Stimulated activated naive CD8-positive, alpha-beta T cell treated with anti-CD3 and anti-CD28 coated beads, Interleukin-15, Interleukin-2, amounts not matched to agents 100 ng/mL and 50 ng/mL, for 24 hours (primary cell): Measurements from ENCODE around the gene RPL28.

Source experiments
- H3K27ac Mint-ChIP-seq: one replicate; pipeline ENCODE4 v1.8.0; 2021; ENCODE audit warnings: mild to moderate bottlenecking, mixed read lengths
- H3K27me3 Mint-ChIP-seq: one replicate; pipeline ENCODE4 v1.8.0; 2021; ENCODE audit warnings: mixed read lengths
- H3K36me3 Mint-ChIP-seq: one replicate; pipeline ENCODE4 v1.8.0; 2021; ENCODE audit warnings: low read depth, mixed read lengths
- H3K4me1 Mint-ChIP-seq: one replicate; pipeline ENCODE4 v1.8.0; 2021; ENCODE audit warnings: low read depth, mixed read lengths
- H3K4me3 Mint-ChIP-seq: one replicate; pipeline ENCODE4 v1.8.0; 2021; ENCODE audit warnings: mild to moderate bottlenecking, mixed read lengths
- H3K9me3 Mint-ChIP-seq: one replicate; pipeline ENCODE4 v1.8.0; 2021; ENCODE audit warnings: mixed read lengths

RPL28 gene

DNA sequence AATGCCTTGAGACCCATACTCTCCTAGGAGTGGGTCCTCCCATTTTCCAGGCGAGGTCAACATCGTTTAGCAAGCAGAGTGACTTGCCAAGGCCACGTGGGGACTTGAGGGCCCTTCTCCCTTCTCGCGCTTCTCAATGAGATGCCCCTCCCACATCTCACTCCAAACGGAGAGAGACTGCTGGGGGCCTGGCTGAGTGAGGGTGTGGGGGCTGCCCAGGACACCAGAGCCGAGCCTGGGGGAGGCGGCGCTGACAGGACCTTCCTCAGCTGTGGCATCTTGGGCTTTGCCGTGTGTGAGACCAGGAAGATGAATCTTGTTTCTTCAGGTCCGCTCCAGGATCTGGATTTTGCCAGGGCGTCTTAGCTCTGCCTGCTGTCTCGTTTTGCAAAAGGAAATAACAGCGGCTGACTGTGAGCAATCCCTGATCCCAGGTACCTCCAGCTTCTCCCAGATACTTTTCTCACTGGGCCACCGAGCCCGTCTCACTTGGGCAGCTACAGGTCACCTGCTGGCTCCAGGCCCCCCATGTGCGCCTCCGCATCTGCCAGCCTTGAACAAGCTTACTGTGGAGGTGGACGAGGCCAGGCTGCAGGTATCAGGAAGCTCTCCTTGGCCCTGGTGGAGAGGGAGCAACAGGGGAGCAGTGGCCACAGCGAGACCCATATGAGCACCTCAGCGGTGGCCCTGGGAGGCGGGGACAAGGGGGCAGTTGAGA lies 37.3 kb upstream of the RPL28 start:
- H3K27ac Mint-ChIP-seq, result no peak overlapping the region
- H3K27me3 Mint-ChIP-seq, result peaks cover 29% of the 10 kb centered on the region
- no peak overlapping the region for H3K4me3 Mint-ChIP-seq
- peaks cover 16% of the 10 kb centered on the region for H3K4me1 Mint-ChIP-seq
- no peaks in the 10 kb centered on the region for H3K9me3 Mint-ChIP-seq
- H3K36me3 Mint-ChIP-seq, result peaks cover 12% of the 10 kb centered on the region

GRCh38 chr19:55350620-55351315 lies 35.0 kb upstream of the RPL28 start:
- Mint-ChIP-seq H3K4me3 (no peak overlapping the region), H3K36me3 (no peaks in the 10 kb centered on the region), H3K9me3 (no peaks in the 10 kb centered on the region), H3K4me1 (peaks cover 24% of the 10 kb centered on the region), H3K27ac (no peak overlapping the region), H3K27me3 (peaks cover 36% of the 10 kb centered on the region)

DNA sequence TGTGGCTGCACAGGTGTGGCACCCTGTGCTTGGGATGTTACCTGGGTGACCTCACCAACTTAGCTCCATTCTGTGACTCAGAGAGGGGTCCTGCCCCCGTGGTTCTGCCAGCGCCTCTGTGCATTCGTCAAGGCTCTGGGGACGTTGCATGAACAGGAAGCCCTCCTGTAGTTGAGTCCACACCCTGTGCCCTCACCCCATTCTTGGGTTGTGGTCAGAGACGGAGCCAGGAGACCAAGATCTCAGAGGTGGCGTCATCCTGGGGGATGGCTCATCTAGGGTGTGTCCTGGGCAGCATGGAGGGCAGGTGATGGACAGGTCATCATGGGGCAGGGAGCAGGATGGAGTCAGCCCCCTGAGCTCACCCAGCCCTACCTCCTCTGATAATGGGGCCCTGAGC lies 33.7 kb upstream of the RPL28 start:
- Mint-ChIP-seq H3K4me1 (peaks cover 24% of the 10 kb centered on the region), H3K27me3 (peaks cover 42% of the 10 kb centered on the region), H3K27ac (no peak overlapping the region), H3K36me3 (no peaks in the 10 kb centered on the region), H3K4me3 (no peak overlapping the region), H3K9me3 (no peaks in the 10 kb centered on the region)

- H3K4me1 Mint-ChIP-seq, result peaks cover 24% of the 10 kb centered on the region
- H3K36me3 Mint-ChIP-seq, result no peaks in the 10 kb centered on the region
- H3K4me3 Mint-ChIP-seq, result no peak overlapping the region
- peaks cover 42% of the 10 kb centered on the region for H3K27me3 Mint-ChIP-seq
- H3K27ac Mint-ChIP-seq, result no peak overlapping the region
- H3K9me3 Mint-ChIP-seq, result no peaks in the 10 kb centered on the region
Measured at GRCh38 chr19:55352549-55353145, 33.1 kb upstream of the RPL28 start.

GRCh38 chr19:55353356-55353802 lies 32.4 kb upstream of the RPL28 start:
- Mint-ChIP-seq H3K27me3 (peaks cover 42% of the 10 kb centered on the region), H3K9me3 (no peaks in the 10 kb centered on the region), H3K36me3 (no peaks in the 10 kb centered on the region), H3K4me1 (peaks cover 24% of the 10 kb centered on the region), H3K4me3 (peak overlapping the region; percentile 62), H3K27ac (no peak overlapping the region)

DNA sequence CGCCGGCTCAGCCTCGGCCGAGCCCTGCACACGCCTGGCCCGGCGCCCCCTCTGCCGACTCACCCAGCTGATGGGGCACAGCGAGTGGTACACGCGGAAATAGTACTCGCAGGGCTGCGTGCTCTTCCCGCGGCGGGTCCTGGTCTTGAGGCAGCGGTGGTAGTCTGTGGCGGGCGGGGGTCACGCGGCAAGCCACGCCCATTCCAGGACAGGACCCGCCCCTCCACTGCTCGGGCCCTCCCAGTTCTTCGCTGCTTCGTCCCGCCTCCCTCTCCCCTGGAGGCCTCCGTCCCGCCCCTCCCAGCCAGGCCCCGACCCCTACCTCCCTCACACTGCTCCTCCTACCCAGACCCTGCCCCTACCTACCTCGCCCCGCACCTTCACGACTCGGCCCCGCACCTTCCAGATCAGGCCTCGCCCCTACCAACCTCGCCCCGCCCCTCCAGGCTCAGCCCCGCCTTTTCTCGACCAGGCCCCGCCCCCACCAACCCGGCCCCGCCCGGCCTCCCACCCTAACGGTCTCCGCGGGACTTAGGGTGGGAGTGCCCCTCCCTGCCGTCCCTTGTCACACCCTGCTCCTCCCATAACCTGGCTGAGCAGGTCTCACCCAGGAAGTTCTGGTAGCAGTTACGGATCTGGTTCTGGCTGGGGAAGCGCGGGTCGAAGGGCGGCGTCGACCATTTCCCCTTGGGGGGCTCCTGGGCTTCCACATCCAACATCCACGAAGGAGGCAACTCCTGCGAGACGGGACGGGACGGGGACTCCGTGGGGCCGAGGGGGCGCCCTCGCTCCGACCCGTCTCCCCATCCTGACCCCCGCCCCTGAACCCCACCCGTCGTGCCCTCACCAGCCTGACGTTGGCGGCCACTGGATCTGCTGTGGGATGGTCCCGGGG lies 31.7 kb upstream of the RPL28 start:
- Mint-ChIP-seq H3K27ac (no peak overlapping the region), H3K27me3 (peaks cover 42% of the 10 kb centered on the region), H3K4me1 (peaks cover 24% of the 10 kb centered on the region), H3K36me3 (no peaks in the 10 kb centered on the region), H3K9me3 (no peaks in the 10 kb centered on the region), H3K4me3 (peak overlapping the region; percentile 62)

- no peaks in the 10 kb centered on the region for H3K9me3 Mint-ChIP-seq
- H3K27me3 Mint-ChIP-seq, result peaks cover 42% of the 10 kb centered on the region
- peak within 1 kb of the TSS; percentile 62 for H3K4me3 Mint-ChIP-seq
- peaks cover 24% of the 10 kb centered on the region for H3K4me1 Mint-ChIP-seq
- H3K27ac Mint-ChIP-seq, result no peak within 1 kb of the TSS
- H3K36me3 Mint-ChIP-seq, result no peaks in the 10 kb centered on the region
Measured at GRCh38 chr19:55354698-55355212, 31.0 kb upstream of the RPL28 start, which contains the start of gene COX6B2. Gene COX6B2, minus strand, starts transcription at chr19:55354719. Its CDS starts 198 bp downstream, at chr19:55354521.

GRCh38 chr19:55355213-55355821 lies 30.4 kb upstream of the RPL28 start:
- peaks cover 42% of the 10 kb centered on the region for H3K27me3 Mint-ChIP-seq
- H3K27ac Mint-ChIP-seq, result no peak overlapping the region

DNA sequence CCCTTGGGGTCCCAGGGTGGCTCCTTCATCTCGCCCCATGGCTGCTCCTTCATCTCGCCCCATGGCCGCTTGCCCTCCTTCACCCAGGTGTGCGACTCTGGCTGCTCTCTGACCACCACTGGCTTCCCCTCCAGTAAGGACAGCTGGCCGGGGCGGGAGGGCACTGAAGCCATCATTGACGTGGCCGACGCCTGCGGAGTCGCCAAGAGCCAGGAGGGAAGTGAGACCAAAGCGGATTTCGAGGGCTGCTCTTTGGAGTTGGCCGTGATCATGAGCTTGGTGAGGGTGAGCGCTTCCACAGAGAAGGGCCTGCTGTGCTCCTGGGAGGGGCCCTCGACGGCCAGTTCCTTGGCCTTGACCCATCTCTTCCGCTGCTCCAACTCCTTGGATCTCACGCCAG lies 27.2 kb upstream of the RPL28 start:
- H3K36me3 Mint-ChIP-seq, result no peaks in the 10 kb centered on the region
- no peak overlapping the region for H3K27ac Mint-ChIP-seq
- peaks cover 7% of the 10 kb centered on the region for H3K4me1 Mint-ChIP-seq
- H3K4me3 Mint-ChIP-seq, result no peak overlapping the region
- H3K9me3 Mint-ChIP-seq, result no peaks in the 10 kb centered on the region
- H3K27me3 Mint-ChIP-seq, result peaks cover 13% of the 10 kb centered on the region

More at GRCh38 chr19:55355213-55355821, 30.4 kb upstream of the RPL28 start:
- no peaks in the 10 kb centered on the region for H3K36me3 Mint-ChIP-seq
- H3K9me3 Mint-ChIP-seq, result no peaks in the 10 kb centered on the region
- no peak overlapping the region for H3K4me3 Mint-ChIP-seq
- H3K4me1 Mint-ChIP-seq, result peaks cover 24% of the 10 kb centered on the region

GRCh38 chr19:55358943-55359908 lies 26.5 kb upstream of the RPL28 start:
- Mint-ChIP-seq H3K36me3 (no peaks in the 10 kb centered on the region), H3K27me3 (peaks cover 13% of the 10 kb centered on the region), H3K9me3 (no peaks in the 10 kb centered on the region), H3K4me3 (no peak overlapping the region), H3K4me1 (peaks cover 2% of the 10 kb centered on the region), H3K27ac (no peak overlapping the region)

GRCh38 chr19:55360902-55361301 lies 24.8 kb upstream of the RPL28 start:
- Mint-ChIP-seq H3K4me1 (no peaks in the 10 kb centered on the region), H3K27me3 (peaks cover 4% of the 10 kb centered on the region), H3K9me3 (no peaks in the 10 kb centered on the region), H3K4me3 (no peak overlapping the region), H3K36me3 (no peaks in the 10 kb centered on the region), H3K27ac (no peak overlapping the region)

DNA sequence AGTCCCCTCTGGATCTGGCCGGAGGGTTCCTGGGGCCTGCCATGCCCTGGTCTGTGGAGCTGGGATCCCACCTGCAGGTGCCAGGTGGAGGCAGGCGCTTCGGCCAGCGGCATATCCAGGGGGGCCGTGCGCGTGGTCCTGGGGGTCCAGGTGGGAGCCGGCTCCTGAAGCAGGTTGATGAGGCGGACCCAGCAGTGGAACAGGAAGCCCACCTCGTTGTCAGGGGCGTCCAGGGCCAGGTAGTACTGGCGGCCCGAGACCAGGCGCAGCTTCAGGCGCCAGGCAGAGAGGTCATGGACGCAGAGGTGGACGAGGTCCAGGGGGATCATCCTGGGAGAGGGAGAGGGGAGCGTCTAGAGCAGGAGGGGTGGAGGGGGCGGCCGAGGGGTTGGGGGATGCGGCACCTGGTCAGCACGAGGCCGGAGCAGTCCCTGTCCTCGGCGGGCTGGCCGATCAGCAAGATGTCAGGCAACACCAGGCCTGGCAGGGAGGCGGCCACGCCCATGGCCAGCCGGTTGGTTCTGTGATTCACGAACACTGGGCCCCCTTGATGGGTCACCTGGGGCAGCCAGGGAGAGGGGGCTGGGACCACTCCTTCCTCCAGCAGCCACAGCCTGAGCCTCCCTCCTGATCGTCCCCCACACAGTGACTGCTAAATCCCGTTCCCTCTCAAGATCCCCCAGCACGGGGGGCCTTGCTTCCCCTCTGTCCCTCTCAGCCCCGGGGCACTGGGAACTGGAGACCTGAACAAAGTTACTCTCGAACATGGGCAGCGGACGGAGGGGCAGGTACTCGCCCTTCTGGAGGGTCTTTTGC lies 23.4 kb upstream of the RPL28 start:
- no peaks in the 10 kb centered on the region for H3K36me3 Mint-ChIP-seq
- no peak overlapping the region for H3K27ac Mint-ChIP-seq
- H3K9me3 Mint-ChIP-seq, result no peaks in the 10 kb centered on the region
- H3K27me3 Mint-ChIP-seq, result no peaks in the 10 kb centered on the region
- no peak overlapping the region for H3K4me3 Mint-ChIP-seq
- no peaks in the 10 kb centered on the region for H3K4me1 Mint-ChIP-seq
